Limb (tissue), 2 donors: ENCODE measurements around the gene DIP2A.
"Not testable (repeated sequence)": the region's sequence is repeated elsewhere in the genome, so short reads cannot be mapped to it uniquely, and the experiment has no call there.

Experiments used
- DNase-seq, 2 donors: peaks; one replicate each; pipeline ENCODE4 v3.0.0-alpha.2; 2016; ENCODE audit errors: extremely low spot score in 2 of 2

The DIP2A gene

DNA sequence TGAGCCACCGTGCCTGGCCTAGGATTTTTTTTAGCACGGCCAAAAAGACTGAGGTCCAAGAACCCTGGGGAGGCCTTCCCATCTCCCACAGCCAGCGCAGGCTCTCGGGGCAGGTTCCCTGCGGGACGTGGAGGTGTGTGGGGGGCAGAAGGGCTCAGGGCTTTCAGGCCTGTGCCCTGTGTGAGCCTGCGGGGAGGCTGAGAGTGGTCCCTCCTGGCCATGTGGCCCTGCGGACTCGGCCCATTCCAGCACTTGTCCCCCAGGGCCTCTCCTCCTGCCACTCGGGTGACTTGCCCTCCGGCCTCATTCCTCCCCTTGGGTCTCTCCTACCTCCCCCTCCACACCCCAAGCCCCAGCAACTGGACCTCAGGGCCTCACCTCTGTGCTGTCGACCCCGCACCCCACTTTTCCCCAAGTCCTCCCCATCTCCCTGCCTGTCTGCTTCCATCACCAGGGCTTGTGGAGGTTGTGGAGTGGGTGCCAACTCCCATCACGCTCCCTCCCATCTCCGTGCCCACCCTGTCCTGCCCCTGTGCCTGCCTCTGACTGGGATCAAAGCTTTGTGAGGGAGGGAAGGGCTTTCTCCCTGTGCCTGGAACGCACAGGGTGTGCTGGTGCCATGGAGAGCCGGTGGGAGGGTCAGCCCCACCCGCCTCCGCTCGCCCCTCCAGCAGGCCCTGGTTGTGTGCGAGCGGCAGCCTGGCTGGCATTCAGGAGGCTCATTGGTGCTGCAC lies 32.2 kb upstream of the DIP2A start:
- DNase-seq = no peak

DNA sequence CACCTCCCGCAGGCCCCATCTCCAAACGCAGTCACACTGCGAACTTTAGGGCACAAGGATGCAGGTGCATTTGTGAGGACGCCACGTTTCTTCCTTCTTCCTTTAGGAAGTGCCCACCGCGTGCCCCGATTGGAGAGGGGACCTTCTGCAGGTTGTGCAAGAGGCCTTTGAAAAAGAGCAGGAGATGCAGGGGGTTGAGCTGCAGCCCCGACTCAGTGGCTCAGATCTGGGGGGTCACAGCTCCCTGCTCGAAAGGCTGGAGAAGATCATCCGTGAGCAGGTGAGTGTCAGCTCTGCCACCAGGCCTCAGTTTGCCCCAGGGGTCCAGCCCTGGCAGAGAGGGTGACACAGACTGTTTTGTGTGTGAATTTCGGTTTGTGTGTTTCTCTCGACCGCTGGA lies 31.2 kb upstream of the DIP2A start:
- DNase-seq = no peak

DNA sequence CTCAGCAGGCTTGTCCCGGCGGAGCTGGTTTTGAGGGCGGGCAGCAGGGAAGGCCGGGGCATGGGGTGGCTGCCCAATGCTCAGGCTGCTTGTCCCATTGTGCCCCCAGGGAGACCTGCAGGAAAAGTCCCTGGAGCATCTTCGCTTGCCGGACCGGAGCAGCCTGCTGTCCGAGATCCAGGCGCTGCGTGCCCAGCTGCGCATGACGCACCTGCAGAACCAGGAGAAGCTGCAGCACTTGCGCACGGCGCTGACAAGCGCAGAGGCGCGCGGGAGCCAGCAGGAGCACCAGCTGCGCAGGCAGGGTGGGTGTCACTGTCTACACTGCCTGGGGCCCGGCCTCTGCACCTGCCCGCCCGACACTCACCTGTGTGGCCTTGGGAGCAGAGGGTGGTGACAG lies 30.4 kb upstream of the DIP2A start:
- DNase-seq = no peak

DNA sequence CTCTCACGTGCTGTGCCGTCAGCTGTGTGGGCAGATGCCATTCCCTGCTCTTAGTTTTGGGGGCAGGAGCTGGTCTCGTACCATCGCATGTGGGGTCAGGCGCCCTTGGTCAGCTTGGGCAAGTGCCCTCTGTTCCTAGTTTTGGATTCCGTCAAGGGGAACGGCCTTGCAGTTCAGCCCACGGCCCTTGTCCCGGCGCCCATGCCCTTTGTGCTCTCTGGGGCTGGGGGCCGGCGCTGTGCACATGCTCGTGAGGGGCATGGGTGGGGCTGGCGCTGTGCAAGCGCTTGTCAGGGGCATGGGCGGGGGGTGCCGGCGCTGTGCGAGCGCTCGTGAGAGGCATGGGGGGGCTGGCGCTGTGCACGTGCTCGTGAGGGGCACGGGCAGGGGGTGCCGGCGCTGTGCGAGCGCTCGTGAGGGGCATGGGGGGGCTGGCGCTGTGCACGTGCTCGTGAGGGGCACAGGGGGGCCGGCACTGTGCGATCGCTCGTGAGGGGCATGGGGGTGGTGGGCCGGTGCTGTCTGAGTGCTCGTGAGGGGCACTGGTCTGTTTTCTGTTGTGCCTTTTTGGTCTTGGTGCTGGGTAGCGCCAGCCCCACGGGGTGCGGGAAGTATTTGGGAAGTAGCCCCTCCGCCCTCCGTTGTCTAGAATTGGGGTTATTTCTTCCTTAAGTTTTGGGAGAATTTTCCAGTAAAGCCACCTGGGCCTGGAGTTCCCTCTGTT lies 29.5 kb upstream of the DIP2A start:
- DNase-seq = no peak

DNA sequence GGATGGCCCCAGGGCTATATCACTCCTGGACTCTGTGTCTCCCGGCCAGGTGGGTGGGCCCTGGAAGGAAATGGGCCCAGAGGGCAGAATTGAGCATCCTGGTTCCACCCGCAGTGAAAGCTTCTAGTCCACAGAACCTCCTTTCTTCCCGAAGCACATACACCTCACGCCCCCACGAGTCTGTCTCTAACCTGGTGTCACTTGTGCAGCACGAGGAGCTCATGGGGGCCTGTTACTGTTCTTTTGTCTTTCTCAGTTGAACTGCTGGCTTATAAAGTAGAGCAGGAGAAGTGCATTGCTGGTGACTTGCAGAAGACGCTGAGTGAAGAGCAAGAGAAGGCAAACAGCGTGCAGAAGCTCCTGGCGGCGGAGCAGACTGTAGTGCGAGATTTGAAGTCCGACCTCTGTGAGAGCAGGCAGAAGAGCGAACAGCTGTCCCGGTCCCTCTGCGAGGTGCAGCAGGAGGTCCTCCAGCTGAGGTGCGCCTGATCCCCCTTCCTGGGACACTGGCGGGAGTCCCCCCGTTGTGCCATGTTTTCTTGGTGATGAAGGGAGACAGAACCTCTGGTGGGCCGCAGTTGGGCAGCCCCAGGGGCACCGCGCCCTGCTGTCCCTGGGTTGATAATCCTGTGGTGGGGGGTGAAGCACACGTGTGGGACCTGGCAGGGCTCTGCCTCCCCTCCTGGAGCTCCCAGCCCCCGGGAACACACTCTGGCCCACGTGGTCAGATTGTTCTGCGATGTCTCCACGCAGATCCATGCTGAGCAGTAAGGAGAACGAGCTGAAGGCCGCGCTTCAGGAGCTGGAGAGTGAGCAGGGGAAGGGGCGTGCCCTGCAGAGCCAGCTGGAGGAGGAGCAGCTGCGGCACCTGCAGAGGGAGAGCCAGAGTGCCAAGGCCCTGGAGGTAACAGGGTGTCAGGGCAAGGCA lies 28.7 kb upstream of the DIP2A start:
- no peak for DNase-seq

DNA sequence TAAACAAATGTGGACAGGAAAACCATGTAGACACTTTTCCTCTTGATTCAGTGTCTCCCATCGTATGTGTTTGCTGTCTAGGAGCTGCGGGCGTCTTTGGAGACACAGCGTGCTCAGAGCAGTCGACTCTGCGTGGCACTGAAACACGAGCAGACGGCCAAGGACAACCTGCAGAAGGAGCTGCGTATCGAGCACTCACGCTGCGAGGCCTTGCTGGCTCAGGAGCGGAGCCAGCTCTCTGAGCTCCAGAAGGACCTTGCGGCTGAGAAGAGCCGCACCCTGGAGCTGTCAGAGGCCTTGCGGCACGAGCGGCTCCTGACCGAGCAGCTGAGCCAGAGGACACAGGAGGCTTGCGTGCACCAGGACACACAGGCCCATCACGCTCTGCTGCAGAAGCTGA lies 27.2 kb upstream of the DIP2A start:
- no peak for DNase-seq

DNA sequence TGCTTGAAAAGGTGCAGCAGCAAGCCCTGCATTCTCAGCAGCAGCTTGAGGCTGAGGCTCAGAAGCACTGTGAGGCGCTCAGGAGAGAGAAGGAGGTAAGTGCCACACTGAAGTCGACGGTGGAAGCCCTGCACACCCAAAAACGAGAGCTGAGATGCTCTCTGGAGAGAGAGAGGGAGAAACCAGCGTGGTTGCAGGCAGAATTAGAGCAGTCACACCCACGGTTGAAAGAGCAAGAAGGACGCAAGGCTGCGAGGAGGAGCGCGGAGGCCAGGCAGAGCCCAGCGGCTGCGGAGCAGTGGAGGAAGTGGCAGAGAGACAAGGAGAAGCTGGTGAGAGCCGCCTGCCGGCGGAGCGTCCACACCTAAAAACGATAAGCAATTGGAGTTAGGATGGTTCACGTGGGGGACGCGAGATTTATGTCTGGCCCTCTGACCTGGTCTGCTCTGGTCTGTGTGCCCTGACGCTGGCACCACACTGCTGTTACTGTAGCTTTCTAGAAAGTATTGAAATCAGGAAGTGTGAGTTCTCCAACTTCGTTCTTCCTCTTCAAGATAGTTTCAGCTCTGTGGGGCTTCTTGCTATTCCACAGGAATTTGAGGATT lies 26.7 kb upstream of the DIP2A start:
- no peak for DNase-seq

DNA sequence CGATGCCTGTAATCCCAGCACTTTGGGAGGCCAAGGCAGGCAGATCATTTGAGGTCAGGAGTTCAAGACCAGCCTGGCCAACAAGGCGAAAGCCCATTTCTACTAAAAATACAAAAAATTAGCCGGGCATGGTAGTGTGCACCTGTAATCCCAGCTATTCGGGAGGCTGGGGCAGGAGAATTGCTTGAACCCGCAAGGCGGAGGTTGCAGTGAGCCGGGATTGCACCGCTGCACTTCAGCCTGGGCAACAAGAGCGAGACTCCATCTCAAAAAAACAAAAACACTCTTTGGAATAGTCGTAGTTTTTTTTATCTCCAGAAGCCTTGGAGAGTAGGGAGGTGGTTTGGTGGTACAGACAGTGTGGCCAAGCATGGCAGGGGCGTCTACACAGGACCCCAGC lies 25.6 kb upstream of the DIP2A start:
- DNase-seq = not testable (repeated sequence)

DNA sequence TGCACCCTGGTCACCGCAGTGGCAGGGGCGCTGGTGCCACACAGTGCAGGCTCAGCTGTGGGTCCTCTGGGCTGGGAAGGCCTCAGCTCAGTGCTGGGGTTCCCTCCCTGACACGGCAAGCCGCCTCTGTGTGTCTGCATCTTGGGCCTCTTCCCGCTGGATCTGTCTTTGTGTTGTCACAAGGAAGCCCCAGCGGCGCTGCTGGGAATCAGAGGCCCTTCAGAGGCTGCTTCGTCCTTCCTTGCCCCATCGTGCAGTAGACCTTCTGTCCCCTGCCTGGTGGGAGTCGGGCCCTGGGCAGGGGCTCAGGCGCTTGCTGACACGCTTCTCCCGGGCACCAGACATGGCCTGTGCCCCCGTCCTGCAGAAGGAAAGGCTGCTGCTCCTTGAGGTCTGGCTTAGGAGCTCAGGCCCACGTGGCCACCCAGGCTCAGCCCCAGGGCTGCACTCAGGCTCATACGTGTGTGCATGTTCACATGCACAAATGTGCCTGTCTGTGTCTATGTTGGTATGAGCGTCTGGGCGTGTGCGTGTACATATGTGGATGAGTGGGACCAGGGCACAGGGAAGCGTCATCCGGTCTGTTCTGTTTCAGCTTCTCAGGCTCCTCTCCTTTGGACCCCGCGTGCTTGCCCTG lies 24.3 kb upstream of the DIP2A start:
- no peak for DNase-seq

DNA sequence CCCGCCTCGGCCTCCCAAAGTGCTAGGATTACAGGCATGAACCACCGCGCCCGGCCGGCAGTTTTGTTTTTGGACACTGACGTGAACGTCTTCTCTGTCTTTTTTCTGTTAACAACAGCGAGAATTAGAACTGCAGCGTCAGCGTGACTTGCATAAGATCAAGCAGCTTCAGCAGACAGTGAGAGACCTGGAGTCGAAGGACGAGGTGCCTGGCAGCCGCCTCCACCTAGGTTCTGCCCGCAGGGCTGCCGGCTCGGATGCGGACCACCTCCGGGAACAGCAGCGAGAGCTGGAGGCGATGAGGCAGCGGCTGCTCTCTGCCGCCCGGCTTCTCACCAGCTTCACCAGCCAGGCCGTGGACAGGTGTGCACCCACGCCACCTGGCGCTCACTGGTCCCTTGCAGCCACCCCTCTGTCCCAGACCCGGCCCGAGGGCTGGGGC lies 22.9 kb upstream of the DIP2A start:
- DNase-seq = no peak

DNA sequence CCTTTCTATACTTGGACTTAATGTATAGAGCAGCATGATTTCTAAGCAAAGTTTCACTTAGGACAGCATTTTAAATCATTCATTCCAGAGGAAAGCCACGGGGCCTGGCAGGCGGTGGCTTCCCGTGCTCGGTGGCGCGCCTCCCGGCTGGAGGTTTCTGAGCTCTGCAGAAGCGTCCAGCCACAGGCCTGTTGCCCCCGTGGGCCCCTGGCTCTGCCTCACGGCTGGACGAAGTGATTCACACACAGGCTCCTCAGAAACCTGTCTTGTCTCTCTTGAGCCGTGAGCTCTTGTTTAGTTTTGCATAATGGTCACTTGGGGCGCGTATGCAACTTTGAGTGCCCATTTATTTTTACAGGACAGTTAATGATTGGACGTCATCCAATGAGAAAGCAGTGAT lies 22.1 kb upstream of the DIP2A start:
- DNase-seq = no peak

DNA sequence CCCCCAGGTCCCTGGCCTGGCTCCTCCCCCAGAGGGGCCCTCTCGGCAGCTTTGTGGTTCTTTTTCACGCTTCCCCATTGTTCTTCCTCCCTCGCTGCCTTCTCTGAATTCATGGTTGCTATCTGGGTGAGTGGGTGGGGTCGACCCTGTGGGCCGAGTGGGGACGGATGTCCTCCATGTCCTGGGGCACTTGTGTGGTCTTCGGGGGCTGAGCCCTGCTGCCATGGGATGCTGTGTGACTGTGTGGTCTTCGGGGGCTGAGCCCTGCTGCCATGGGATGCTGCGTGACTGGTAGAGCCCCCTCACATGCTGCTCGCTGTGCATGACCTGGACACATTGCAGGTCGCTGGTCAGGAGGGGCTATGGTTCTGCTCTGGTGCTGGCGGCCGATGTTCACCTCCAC lies 21.6 kb upstream of the DIP2A start:
- DNase-seq = no peak

DNA sequence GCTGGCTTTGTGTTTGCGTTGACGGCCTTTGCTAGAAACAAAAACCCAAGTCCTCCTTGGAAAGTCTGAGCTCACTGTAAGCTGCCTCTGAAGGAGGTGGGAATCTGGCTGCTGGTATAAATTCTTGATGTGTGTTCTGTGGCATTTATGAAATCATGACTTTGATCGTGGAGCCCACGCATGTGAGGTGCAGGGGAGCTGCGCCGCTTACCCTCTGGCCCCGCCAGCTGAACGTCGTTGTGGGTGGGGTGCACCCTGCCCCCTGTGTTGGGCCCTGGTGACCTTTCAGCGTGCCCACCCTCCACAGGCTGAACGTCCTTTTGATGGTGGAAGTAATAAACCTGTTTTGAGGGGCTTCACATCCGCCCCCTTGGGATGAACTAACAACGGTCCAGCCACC lies 21.2 kb upstream of the DIP2A start:
- no peak for DNase-seq

DNA sequence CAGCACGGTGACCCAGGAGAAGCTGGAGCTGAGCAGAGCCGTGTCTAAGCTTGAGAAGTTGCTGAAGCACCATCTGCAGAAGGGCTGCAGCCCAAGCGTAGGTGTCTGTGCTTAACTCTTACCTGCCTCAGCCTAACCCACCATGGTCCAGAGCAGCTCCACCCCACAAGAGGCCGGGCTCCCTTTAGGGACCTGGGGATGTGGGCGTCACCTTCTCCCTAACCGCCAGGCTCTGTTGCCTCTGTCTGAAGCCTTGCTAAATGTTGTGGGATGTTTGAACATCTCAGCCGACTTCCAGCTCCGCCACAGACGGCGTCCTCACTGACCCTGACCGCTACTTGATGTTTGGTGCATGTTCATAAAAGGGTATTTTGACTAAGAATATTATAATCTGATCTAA lies 20.4 kb upstream of the DIP2A start:
- DNase-seq = no peak

DNA sequence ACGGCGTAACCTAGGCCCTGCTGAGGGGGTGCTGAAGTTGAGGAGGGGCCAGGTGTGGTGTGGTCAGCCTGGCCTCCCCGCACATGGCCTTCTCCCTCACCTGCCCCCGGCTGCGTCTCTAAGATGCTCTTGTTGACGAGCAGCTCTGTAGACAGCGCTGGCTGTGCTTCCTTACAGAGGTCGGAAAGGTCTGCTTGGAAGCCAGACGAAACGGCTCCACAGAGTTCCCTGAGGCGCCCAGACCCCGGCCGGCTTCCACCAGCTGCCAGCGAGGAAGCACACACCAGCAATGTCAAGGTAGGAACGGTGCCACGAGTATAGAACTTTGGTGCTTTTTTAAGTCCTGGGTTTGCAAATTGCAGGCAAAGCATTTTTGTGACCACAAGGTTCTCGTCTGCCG lies 18.8 kb upstream of the DIP2A start:
- no peak for DNase-seq

DNA sequence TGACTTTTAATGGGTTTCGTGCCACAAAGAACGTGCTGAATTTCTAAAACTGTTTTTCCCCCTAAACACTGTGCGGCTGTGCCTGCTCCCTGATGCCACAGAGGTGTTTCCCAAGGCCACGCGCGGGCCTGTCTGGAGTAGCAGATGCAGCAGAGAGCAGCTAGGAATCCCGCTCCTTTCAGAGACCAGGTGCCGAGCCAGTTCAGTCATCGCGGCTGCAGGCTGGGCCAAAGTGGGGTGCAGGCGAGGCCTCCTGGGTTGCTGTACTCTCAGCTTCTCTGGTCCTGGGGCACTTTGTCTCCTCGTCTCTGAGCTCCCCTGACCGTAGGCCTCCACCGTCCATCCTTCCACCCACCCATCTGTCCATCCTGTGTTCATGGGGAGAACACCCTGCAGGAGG lies 17.4 kb upstream of the DIP2A start:
- DNase-seq = no peak

DNA sequence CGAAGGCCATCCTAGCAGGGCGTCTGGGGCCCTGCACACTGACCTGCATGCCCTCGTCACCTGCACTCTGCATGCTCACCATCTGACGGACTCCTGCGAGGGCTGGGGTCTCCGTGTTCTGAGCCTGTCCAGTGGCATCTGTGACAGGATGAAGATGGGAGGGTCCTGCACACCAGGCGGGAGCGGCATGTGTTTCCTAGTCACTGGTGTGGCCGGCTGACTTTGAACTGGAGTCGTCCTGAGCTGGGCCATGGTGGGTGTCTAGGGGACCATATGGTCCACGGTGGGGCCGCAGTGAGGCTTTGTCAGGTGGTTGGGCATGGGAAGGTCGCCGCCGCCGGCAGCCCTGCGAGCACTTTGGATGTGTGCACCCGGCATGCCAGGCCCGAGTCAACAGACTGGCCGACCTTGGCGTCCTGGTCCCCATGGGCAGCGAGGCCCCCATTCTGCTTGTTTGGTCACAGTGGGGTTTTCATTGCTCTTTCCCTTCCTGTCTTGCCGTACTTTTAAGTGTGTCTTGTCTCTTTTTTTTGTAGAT lies 16.7 kb upstream of the DIP2A start:
- DNase-seq = no peak

DNA sequence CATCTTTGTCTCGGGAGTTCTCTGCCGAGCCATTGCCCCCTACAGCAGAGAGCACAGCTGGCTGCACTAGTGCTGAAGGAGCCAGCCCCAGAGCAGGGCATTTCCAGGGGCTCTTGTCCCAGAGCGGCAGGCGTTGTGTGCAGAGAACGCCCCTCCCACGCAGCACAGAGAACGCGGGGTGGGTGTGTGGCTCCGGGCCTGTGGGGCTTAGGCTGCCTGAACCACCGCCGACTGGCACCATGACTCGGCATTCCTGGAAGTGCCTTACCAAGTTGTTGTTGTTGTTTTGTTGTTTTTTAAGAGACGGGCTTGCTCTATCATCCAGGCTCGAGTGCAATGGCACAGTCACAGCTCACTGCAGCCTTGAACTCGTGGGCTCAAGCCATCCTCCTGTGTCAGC lies 15.8 kb upstream of the DIP2A start:
- DNase-seq = no peak

DNA sequence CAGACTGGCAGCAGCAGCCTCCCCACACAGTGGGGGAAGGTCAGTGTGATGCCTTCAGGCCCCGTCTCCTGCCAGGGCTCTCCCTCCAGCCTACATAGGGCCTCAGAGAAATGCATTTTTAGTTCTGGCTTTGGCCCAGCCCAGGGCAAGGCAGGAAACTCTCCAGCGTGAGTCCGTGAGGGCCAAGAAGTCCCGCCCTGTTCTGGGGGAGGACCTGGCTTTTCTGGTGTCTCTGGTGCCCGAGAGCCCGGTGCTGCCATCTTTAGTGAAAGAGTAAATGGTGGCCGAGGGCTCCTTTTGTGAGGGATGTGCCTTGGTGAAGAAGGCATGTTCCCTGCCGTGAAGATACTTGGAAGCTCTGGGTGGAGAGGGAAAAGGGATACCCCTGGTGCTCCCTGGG lies 14.8 kb upstream of the DIP2A start:
- no peak for DNase-seq

DNA sequence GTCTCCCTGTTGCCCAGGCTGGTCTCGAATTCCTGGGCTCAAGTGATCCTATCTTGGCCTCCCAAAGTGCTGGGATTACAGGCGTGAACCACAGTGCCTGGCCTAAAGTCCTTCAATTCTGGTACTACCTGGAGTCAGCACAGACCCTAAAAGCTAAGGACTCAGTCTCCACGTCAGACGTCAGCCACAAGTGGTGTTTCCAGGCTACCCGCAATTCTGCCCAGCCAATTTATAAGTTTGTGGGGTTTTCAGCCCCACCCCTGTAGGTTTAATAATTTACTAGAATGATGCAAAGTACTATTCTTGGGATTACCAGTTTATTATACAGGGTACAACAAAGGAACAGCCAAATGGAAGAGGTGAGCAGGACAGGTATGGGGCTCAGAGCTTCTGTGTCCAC lies 10.6 kb upstream of the DIP2A start:
- no peak for DNase-seq

DNA sequence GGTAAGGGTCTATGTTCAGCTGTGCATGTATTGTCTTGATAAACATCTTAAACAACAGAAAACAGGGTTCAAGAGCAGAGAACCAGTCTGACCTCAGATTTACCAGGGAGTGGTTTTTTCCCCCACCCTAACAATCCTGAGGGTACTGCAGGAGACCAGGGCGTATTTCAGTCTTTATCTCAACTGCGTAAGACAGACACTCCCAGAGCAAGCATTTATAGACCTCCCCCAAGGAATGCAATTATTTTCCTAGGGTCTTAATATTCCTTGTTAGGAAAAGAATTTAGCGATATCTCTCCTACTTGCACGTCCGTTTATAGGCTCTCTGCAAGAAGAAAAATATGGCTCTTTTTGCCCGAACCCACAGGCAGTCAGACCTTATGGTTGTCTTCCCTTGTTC lies 9.8 kb upstream of the DIP2A start:
- DNase-seq = not testable (repeated sequence)
